Neural progenitor cell (in vitro differentiated cells): ENCODE data around the gene MAF. TPM values are rescaled to one million over a fixed set of nuclear protein-coding genes. Genes with fewer than 3 reads are reported as not detected.

ENCODE experiments used
- DNase-seq: peaks from one replicate; pipeline ENCODE4 v3.0.0-alpha.2; 2016; ENCODE audit warnings: low spot score
- H2AFZ ChIP-seq: fragments of 200-600 bp; sonication (generic); replicated peaks from 2 replicates; pipeline ENCODE4 v1.6.1; 2016; ENCODE audit warnings: antibody characterized with exemption
- H3F3A ChIP-seq: fragments of 200-600 bp; sonication (generic); 2 replicates; pipeline ENCODE4 v1.6.1; 2016; ENCODE audit warnings: antibody characterized with exemption, low read depth
- H3K27ac ChIP-seq: fragments of 200-600 bp; sonication (generic); 2 replicates; pipeline ENCODE4 v1.5.1; 2016; ENCODE audit warnings: mild to moderate bottlenecking
- H3K27me3 ChIP-seq: fragments of 200-600 bp; sonication (generic); 2 replicates; pipeline ENCODE4 v1.6.1; 2016; ENCODE audit warnings: mild to moderate bottlenecking, moderate library complexity
- H3K36me3 ChIP-seq: fragments of 200-600 bp; sonication (generic); 2 replicates; pipeline ENCODE4 v1.5.1; 2016
- H3K4me1 ChIP-seq: fragments of 200-600 bp; sonication (generic); 2 replicates; pipeline ENCODE4 v1.6.1; 2016; ENCODE audit warnings: mixed run types
- H3K4me2 ChIP-seq: fragments of 200-600 bp; sonication (generic); 2 replicates; pipeline ENCODE4 v1.6.1; 2016
- H3K4me3 ChIP-seq: fragments of 200-600 bp; sonication (generic); 2 replicates; pipeline ENCODE4 v1.5.1; 2016
- H3K79me2 ChIP-seq: fragments of 200-600 bp; sonication (generic); 2 replicates; pipeline ENCODE4 v1.6.1; 2016; ENCODE audit warnings: low read depth
- H3K9ac ChIP-seq: fragments of 200-600 bp; sonication (generic); 2 replicates; pipeline ENCODE4 v1.6.1; 2016
- H3K9me3 ChIP-seq: fragments of 200-600 bp; sonication (generic); 2 replicates; pipeline ENCODE4 v1.5.1; 2016; ENCODE audit warnings: low read depth
- H4K20me1 ChIP-seq: fragments of 200-600 bp; sonication (generic); 2 replicates; pipeline ENCODE4 v1.6.1; 2016; ENCODE audit warnings: low read depth
- H3K27ac Mint-ChIP-seq: 3 replicates; pipeline ENCODE4 v1.8.0; 2021; ENCODE audit warnings: mixed read lengths
- H3K27me3 Mint-ChIP-seq: 2 replicates; pipeline ENCODE4 v1.8.0; 2022; ENCODE audit warnings: low read depth, mild to moderate bottlenecking, inconsistent platforms, moderate library complexity, mixed read lengths; ENCODE audit not compliant: insufficient read depth
- H3K36me3 Mint-ChIP-seq: 3 replicates; pipeline ENCODE4 v1.8.0; 2021; ENCODE audit warnings: mixed read lengths
- H3K4me1 Mint-ChIP-seq: 3 replicates; pipeline ENCODE4 v1.8.0; 2021; ENCODE audit warnings: mixed read lengths
- H3K4me3 Mint-ChIP-seq: 3 replicates; pipeline ENCODE4 v1.8.0; 2021; ENCODE audit warnings: mild to moderate bottlenecking, moderate library complexity, mixed read lengths
- H3K9me3 Mint-ChIP-seq: 3 replicates; pipeline ENCODE4 v1.8.0; 2020; ENCODE audit warnings: mixed read lengths
- EZH2 ChIP-seq: fragments of 200-600 bp; sonication (generic); IDR thresholded peaks from 2 replicates; pipeline ENCODE4 v1.6.1; 2017; ENCODE audit warnings: antibody characterized with exemption, mild to moderate bottlenecking, moderate library complexity
- EZH2phosphoT487 ChIP-seq: fragments of 200-600 bp; sonication (generic); IDR thresholded peaks from 2 replicates; pipeline ENCODE4 v1.6.1; 2017; ENCODE audit warnings: antibody characterized with exemption
- total RNA-seq: library from RNA; depleted of rRNA; stranded (reverse); fragments of >200 nt; gene quantifications from 2 replicates; pipeline ENCODE4 v1.2.3, GENCODE V29; 2015; ENCODE audit warnings: low replicate concordance
- TF ChIP-seq, protein P1 (sequence below): fragments of 200-600 bp; sonication (generic); IDR thresholded peaks from 2 replicates; pipeline ENCODE4 v1.5.1; 2017; ENCODE audit warnings: antibody characterized with exemption, mild to moderate bottlenecking

Gene MAF
- total RNA-seq, 1 donor from 2014 or later = 10.8 TPM

DNA sequence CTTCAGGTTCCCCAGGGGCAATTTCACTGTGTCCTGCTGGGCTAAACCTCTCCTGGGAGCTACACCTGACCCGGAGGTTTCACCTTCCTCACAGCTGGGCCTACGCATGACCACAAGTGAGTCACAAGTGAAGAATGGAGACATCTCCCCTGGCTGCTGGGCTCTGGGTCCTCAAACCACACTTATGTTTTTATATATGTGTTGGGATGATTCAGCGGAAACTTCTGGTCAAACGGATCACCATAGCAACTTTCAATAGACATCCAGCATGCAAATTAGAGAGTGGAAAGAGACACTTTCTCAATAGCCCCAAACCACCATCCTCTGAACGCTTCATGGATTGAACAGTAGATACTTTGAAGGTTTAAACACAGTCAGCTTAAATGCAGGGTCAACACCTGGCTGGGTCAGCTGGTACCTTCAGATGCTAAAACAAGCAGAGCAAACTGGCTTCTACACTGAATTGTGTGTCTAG is 28.0 kb upstream of the MAF start:
- H3F3A ChIP-seq = no peaks in the 10 kb centered on the region
- H3K27ac ChIP-seq = no peak overlapping the region
- TF ChIP-seq EZH2 = no peak
- no peak for TF ChIP-seq EZH2phosphoT487
- TF ChIP-seq, protein P1, sequence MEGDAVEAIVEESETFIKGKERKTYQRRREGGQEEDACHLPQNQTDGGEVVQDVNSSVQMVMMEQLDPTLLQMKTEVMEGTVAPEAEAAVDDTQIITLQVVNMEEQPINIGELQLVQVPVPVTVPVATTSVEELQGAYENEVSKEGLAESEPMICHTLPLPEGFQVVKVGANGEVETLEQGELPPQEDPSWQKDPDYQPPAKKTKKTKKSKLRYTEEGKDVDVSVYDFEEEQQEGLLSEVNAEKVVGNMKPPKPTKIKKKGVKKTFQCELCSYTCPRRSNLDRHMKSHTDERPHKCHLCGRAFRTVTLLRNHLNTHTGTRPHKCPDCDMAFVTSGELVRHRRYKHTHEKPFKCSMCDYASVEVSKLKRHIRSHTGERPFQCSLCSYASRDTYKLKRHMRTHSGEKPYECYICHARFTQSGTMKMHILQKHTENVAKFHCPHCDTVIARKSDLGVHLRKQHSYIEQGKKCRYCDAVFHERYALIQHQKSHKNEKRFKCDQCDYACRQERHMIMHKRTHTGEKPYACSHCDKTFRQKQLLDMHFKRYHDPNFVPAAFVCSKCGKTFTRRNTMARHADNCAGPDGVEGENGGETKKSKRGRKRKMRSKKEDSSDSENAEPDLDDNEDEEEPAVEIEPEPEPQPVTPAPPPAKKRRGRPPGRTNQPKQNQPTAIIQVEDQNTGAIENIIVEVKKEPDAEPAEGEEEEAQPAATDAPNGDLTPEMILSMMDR = no peak
- Mint-ChIP-seq H3K27ac (no peak overlapping the region), H3K4me1 (no peaks in the 10 kb centered on the region), H3K4me3 (no peak overlapping the region), H3K9me3 (no peaks in the 10 kb centered on the region), H3K27me3 (no peaks in the 10 kb centered on the region), H3K36me3 (no peaks in the 10 kb centered on the region)
- no peaks in the 10 kb centered on the region for H3K79me2 ChIP-seq
- no peak overlapping the region for H3K4me3 ChIP-seq
- no peak for DNase-seq
- H2AFZ ChIP-seq = no peak overlapping the region
- no peaks in the 10 kb centered on the region for H3K36me3 ChIP-seq
- H3K27me3 ChIP-seq = no peaks in the 10 kb centered on the region
- no peak overlapping the region for H3K9ac ChIP-seq
- H4K20me1 ChIP-seq = no peaks in the 10 kb centered on the region
- H3K4me1 ChIP-seq = no peaks in the 10 kb centered on the region
- H3K4me2 ChIP-seq = no peak overlapping the region
- H3K9me3 ChIP-seq = no peaks in the 10 kb centered on the region

DNA sequence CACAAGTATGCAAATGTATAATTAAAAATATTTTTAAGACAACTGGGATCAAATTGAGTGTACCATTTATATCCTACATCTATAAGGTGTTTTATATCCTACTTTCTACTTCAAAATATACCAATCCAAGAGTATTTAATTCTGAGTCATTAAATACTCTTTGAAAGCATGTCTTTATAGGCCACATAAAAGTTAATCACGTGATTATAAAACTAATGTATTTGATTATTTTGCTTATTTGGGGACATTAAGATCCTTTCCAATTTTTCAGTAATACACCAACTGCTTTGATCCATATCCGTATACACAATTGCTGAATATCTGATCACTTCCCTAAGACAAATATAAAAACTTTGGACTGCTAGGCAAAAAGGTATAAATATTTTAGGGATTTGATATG is 26.6 kb upstream of the MAF start:
- Histone ChIP-seq H3K4me1 (no peaks in the 10 kb centered on the region), H3K9me3 (no peaks in the 10 kb centered on the region), H3K36me3 (no peaks in the 10 kb centered on the region), H3K27me3 (no peaks in the 10 kb centered on the region), H3K4me3 (no peak overlapping the region), H3K27ac (no peak overlapping the region), H3K79me2 (no peaks in the 10 kb centered on the region), H3F3A (no peaks in the 10 kb centered on the region), H3K4me2 (no peak overlapping the region), H2AFZ (no peak overlapping the region), H4K20me1 (no peaks in the 10 kb centered on the region), H3K9ac (no peak overlapping the region)
- Mint-ChIP-seq H3K4me3 (no peak overlapping the region), H3K9me3 (no peaks in the 10 kb centered on the region), H3K36me3 (no peaks in the 10 kb centered on the region), H3K27me3 (peaks cover 2% of the 10 kb centered on the region), H3K4me1 (no peaks in the 10 kb centered on the region), H3K27ac (no peak overlapping the region)
- TF ChIP-seq EZH2phosphoT487 (no peak), EZH2 (no peak)
- TF ChIP-seq, protein P1 = no peak
- DNase-seq = no peak

DNA sequence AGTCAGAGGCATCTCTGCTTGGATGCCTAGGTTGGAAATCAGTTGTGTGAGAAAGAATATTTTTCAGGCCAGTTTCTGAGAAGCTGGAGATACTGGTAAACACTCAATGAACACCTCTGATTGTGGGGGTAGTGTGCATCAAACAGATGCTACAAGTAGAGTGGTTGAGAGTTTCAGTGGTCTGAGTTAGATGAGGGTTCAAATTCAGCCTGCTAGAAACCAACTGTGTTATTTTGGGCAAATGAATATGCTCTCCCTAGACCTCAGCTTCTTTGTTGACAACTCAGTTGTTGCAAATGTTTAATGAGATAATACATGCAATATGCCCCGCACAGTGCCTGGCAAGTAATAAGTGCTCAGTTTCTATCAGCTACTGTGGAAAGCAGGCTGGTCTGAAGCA is 25.2 kb upstream of the MAF start:
- Mint-ChIP-seq H3K36me3 (no peaks in the 10 kb centered on the region), H3K27me3 (peaks cover 2% of the 10 kb centered on the region), H3K4me1 (no peaks in the 10 kb centered on the region), H3K9me3 (peaks cover 1% of the 10 kb centered on the region), H3K4me3 (no peak overlapping the region), H3K27ac (no peak overlapping the region)
- Histone ChIP-seq H3K9ac (no peak overlapping the region), H3K9me3 (no peaks in the 10 kb centered on the region), H3K36me3 (no peaks in the 10 kb centered on the region), H3K27me3 (no peaks in the 10 kb centered on the region), H4K20me1 (no peaks in the 10 kb centered on the region), H2AFZ (no peak overlapping the region), H3K4me2 (no peak overlapping the region), H3K79me2 (no peaks in the 10 kb centered on the region), H3K4me1 (no peaks in the 10 kb centered on the region), H3K27ac (no peak overlapping the region), H3K4me3 (no peak overlapping the region), H3F3A (no peaks in the 10 kb centered on the region)
- TF ChIP-seq EZH2phosphoT487 (no peak), EZH2 (no peak)
- TF ChIP-seq, protein P1 = no peak
- no peak for DNase-seq
